ENCODE measurements around the gene ORMDL3. TPM values are rescaled to one million over a fixed set of nuclear protein-coding genes. Genes with fewer than 3 reads are reported as not detected.

Gene ORMDL3
- polyA plus RNA-seq, 2 of the 4 experiments (the other 2 are of a cell fraction): 26.9 to 52.1 TPM

DNA sequence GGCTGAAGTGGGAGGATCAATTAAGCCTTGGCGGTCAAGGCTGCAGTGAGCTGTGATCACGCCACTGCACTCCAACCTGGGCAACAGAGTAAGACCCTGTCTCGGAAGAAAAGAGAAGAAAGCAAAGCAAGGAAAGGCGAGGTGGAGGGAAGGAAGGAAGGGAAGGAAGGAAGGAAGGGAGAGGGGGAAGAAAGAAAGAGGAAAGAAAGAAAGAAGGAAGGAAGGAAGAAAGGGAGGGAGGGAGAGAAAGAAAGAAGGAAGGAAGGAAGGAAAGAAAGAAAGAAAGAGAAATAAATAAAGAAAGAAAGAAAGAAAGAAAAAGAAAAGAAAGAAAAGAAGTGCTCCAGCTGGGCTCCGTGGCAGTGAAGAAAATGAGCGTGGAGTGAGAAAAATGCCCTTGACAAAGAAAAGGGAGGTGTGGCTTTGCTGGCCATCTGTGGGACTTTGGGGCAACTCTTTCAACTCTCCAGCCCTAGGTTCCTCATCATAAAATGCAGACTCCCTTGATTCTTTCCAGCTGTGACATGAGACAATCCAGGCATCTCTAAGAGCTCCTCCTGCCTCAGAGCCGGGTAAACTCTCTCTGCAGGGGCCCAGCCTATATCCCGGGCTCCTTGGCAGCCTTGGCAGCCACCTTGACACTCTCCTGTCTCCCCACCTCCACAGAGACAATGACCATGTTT lies 37.8 kb upstream of the ORMDL3 start:
- no peaks in the 10 kb centered on the region for H3K4me1 ChIP-seq
- TF ChIP-seq TFCP2L1 (CRISPR knock-in tag; IDR thresholded peaks at IDR 0.05) (no peak), EHF (CRISPR knock-in tag; IDR thresholded peaks at IDR 0.05) (no peak), RNF2 (IDR thresholded peaks at IDR 0.05; ENCODE audit: borderline replicate concordance, low read depth) (no peak), KDM1A (IDR thresholded peaks at IDR 0.05; ENCODE audit: low read depth) (no peak), PHF8 (IDR thresholded peaks at IDR 0.05; ENCODE audit: borderline replicate concordance, low read depth) (no peak), ATOH8 (CRISPR knock-in tag; IDR thresholded peaks at IDR 0.05; ENCODE audit: low read depth) (no peak), PBX3 (IDR thresholded peaks at IDR 0.05) (no peak), MAFK (IDR thresholded peaks at IDR 0.05; ENCODE audit: partially characterized antibody) (no peak)
- TF ChIP-seq, protein P1, sequence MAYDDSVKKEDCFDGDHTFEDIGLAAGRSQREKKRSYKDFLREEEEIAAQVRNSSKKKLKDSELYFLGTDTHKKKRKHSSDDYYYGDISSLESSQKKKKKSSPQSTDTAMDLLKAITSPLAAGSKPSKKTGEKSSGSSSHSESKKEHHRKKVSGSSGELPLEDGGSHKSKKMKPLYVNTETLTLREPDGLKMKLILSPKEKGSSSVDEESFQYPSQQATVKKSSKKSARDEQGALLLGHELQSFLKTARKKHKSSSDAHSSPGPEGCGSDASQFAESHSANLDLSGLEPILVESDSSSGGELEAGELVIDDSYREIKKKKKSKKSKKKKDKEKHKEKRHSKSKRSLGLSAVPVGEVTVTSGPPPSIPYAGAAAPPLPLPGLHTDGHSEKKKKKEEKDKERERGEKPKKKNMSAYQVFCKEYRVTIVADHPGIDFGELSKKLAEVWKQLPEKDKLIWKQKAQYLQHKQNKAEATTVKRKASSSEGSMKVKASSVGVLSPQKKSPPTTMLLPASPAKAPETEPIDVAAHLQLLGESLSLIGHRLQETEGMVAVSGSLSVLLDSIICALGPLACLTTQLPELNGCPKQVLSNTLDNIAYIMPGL (CRISPR knock-in tag; IDR thresholded peaks at IDR 0.05; ENCODE audit: borderline replicate concordance): no peak
- ChIA-PET POLR2A (interaction anchor here (1.1 to 1.5 kb wide), 2 partner anchors 15 to 135 kb away, joined by 3 to 7 read pairs; partner anchors contain the start of genes NR1D1 and PSMD3), CTCF (interaction anchor here (0.9 to 19.9 kb wide), 5 partner anchors 5 to 110 kb away, joined by 3 to 405 read pairs (median 5); partner anchors contain the start of genes GSDMA and PSMD3)
- FAIRE-seq (no peak), DNase-seq (ENCODE audit: low read depth in 1 of 2, low spot score in 1 of 2) (no peak), ATAC-seq (no peak; a peak in 1 of 6 replicates)
- no peak overlapping the region for H3K27ac ChIP-seq
- H3K9me3 ChIP-seq: no peaks in the 10 kb centered on the region
- 60% methylated on average over 8 of the region's 8 CpGs for WGBS (ENCODE audit: missing lambda C conversion rate)
- H3K4me2 ChIP-seq: no peak overlapping the region
- no peak overlapping the region for H3K4me3 ChIP-seq

- H3K4me1 ChIP-seq: no peaks in the 10 kb centered on the region
- ChIA-PET POLR2A (interaction anchor here (2.0 kb wide), 1 partner anchor 17 kb away, joined by 4 read pairs; the partner anchor contains the start of gene PSMD3), CTCF (interaction anchor here (1.8 to 13.9 kb wide), 3 partner anchors 10 to 62 kb away, joined by 4 to 405 read pairs (median 6); partner anchors contain the start of gene PSMD3)
- DNase-seq (ENCODE audit: low read depth in 1 of 2, low spot score in 1 of 2) (no peak), ATAC-seq (no peak), FAIRE-seq (no peak)
- no peak overlapping the region for H3K4me3 ChIP-seq
- TF ChIP-seq FOXS1 (CRISPR knock-in tag; IDR thresholded peaks at IDR 0.05) (no peak), ATOH8 (CRISPR knock-in tag; IDR thresholded peaks at IDR 0.05; ENCODE audit: low read depth) (no peak), SREBF2 (IDR thresholded peaks at IDR 0.05) (no peak), MAFK (IDR thresholded peaks at IDR 0.05; ENCODE audit: partially characterized antibody) (no peak), CBX2 (IDR thresholded peaks at IDR 0.05; ENCODE audit: borderline replicate concordance, low read depth) (no peak), CTCF (IDR thresholded peaks at IDR 0.05) (no peak), HEYL (CRISPR knock-in tag; IDR thresholded peaks at IDR 0.05) (no peak), MYC (IDR thresholded peaks at IDR 0.05; ENCODE audit: borderline replicate concordance, low read length) (no peak), NPAS2 (CRISPR knock-in tag; IDR thresholded peaks at IDR 0.05; ENCODE audit: borderline replicate concordance) (no peak), ESRRA (IDR thresholded peaks at IDR 0.05; ENCODE audit: borderline replicate concordance, low read length) (no peak), KDM1A (IDR thresholded peaks at IDR 0.05; ENCODE audit: low read depth) (no peak), ELK1 (IDR thresholded peaks at IDR 0.05; ENCODE audit: low read depth, low read length) (no peak), KDM5A (IDR thresholded peaks at IDR 0.05) (no peak), RARB (CRISPR knock-in tag; IDR thresholded peaks at IDR 0.05) (no peak)
- TF ChIP-seq, protein P2, sequence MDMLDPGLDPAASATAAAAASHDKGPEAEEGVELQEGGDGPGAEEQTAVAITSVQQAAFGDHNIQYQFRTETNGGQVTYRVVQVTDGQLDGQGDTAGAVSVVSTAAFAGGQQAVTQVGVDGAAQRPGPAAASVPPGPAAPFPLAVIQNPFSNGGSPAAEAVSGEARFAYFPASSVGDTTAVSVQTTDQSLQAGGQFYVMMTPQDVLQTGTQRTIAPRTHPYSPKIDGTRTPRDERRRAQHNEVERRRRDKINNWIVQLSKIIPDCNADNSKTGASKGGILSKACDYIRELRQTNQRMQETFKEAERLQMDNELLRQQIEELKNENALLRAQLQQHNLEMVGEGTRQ (IDR thresholded peaks at IDR 0.05): no peak
- H3K9me3 ChIP-seq: no peaks in the 10 kb centered on the region
- H3K4me2 ChIP-seq: no peak overlapping the region
- H3K27ac ChIP-seq: no peak overlapping the region
- WGBS (ENCODE audit: missing lambda C conversion rate): 50% methylated on average over 6 of the region's 6 CpGs
Measured at GRCh38 chr17:39963829-39964228, 36.4 kb upstream of the ORMDL3 start.

Data from A549 (cell line).